ENCODE measurements around the gene MMP10.

MMP10 gene

GRCh38 chr11:102773386-102773785, 7.0 kb downstream of the MMP10 start:
- in situ Hi-C loops (cut with HindIII; ENCODE audit: low sequenced_read_pairs), result no loop called here
- no peak for DNase-seq (ENCODE audit: low read depth)
- no peak for TF ChIP-seq CTCF (IDR thresholded peaks at IDR 0.05; ENCODE audit: low read depth, low read length, missing control alignments)
- no peak overlapping the region for H3K4me3 ChIP-seq (ENCODE audit: low read depth, low read length)

DNA sequence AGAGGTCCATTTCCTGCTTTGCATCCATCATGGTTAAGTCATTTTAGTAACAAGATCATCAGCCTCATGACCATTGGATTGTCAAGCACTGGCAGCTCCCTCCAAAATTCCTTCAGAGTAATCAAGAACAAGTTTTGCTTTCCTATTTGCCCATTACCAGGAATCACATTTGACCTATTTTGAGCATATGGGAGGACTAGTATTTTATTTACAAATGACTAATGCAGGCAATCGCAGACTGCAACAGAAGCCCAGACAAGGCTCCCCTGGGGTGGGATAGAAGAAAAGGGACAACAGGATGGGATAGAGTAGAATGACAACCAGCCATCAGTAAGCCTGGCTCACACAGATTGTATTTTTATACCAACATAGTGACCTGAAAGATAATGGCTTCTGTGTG, 9.1 kb downstream of the MMP10 start:
- no peak for DNase-seq (ENCODE audit: low read depth)
- H3K4me3 ChIP-seq (ENCODE audit: low read depth, low read length), result no peak overlapping the region
- TF ChIP-seq CTCF (IDR thresholded peaks at IDR 0.05; ENCODE audit: low read depth, low read length, missing control alignments), result no peak
- in situ Hi-C loops (cut with HindIII; ENCODE audit: low sequenced_read_pairs), result no loop called here

DNA sequence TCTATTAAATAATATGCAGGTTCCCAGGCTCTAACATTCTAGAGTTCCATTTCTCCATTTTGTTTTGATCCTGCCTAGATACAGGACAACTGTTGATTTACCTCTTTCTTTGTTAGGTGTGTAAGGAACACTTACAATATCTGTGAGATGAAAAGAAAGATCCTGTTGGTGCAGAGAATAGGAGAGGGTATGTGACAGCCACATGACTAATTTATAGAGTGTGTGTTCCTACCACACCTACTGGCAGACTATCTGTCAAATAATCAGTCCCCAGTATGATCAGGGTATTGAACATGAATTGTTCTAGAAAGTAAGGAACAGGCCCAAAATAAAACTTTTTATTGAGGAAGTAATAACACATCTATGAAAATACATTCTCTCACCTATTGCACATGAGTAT, 10.2 kb downstream of the MMP10 start:
- in situ Hi-C loops (cut with HindIII; ENCODE audit: low sequenced_read_pairs), result no loop called here
- no peak for DNase-seq (ENCODE audit: low read depth)
- no peak overlapping the region for H3K4me3 ChIP-seq (ENCODE audit: low read depth, low read length)
- no peak for TF ChIP-seq CTCF (IDR thresholded peaks at IDR 0.05; ENCODE audit: low read depth, low read length, missing control alignments)

DNA sequence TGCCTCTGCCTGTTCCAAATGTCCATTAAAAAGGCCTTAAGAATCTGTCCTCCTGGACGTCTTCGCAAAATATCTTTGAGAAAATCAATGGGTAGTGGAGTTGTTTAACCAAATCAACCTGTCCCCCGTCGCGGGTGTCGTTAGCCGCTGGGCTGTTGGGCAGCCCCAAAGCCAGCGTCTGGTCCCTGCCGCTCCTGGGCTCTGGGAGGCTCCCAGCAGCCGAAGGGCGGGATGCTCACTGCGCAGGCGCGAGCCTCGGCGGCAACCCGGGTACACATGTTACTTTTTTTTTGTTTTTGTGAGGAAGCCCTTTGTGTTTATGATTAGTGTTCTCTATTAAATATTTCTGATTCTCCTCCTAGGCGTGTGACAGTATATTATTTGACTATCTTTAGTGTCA, 12.6 kb downstream of the MMP10 start:
- no peak for DNase-seq (ENCODE audit: low read depth)
- in situ Hi-C loops (cut with HindIII; ENCODE audit: low sequenced_read_pairs), result no loop called here
- no peak for TF ChIP-seq CTCF (IDR thresholded peaks at IDR 0.05; ENCODE audit: low read depth, low read length, missing control alignments)
- H3K4me3 ChIP-seq (ENCODE audit: low read depth, low read length), result no peak overlapping the region

DNA sequence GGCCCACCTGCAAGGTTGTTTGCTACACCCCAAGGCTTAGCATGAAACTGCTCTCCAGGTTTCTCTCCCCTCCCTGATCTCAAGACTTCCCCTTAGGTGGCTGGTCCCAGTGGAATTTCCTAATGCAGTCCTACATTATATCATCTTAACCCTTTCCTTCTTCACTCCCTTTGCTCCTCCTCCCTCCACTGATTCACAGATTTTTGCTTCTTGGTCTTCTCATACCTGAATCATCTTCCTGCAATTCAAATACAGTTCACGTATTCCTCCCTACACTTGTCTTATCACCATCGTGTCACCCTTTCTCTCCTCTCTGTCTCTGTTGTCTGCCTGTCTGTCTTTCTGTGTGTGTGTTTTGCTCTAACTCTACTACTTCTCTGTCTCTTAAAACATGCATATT, 17.0 kb downstream of the MMP10 start:
- no peak overlapping the region for H3K4me3 ChIP-seq (ENCODE audit: low read depth, low read length)
- in situ Hi-C loops (cut with HindIII; ENCODE audit: low sequenced_read_pairs), result no loop called here
- TF ChIP-seq CTCF (IDR thresholded peaks at IDR 0.05; ENCODE audit: low read depth, low read length, missing control alignments), result no peak
- DNase-seq (ENCODE audit: low read depth), result no peak

DNA sequence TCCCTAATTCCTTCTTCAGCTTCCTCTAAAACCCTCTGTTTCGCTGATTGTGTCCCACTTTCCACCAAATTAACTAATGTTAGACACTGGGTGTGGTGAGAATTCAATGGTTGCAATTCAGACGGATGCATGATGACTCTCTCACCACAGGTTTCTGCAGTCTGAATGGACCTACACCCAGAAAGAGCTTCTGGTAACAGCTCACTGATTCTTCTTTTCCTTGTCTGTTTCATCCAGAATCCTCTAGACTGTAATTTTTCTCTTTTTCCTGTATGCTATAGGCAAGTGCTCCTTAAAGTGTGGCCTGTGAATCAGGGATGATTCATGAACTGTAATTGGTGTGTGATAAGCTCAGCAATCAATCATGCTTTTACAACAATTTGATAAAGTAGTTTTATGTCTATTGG, 18.1 kb downstream of the MMP10 start:
- TF ChIP-seq CTCF (IDR thresholded peaks at IDR 0.05; ENCODE audit: low read depth, low read length, missing control alignments), result no peak
- DNase-seq (ENCODE audit: low read depth), result no peak
- H3K4me3 ChIP-seq (ENCODE audit: low read depth, low read length), result no peak overlapping the region
- in situ Hi-C loops (cut with HindIII; ENCODE audit: low sequenced_read_pairs), result no loop called here

GRCh38 chr11:102761646-102762238, 18.7 kb downstream of the MMP10 start:
- in situ Hi-C loops (cut with HindIII; ENCODE audit: low sequenced_read_pairs), result no loop called here
- H3K4me3 ChIP-seq (ENCODE audit: low read depth, low read length), result no peak overlapping the region
- DNase-seq (ENCODE audit: low read depth), result no peak
- TF ChIP-seq CTCF (IDR thresholded peaks at IDR 0.05; ENCODE audit: low read depth, low read length, missing control alignments), result no peak

Data from astrocyte of the cerebellum (primary cell).